Thyroid gland (tissue), 4 donors: Measurements from ENCODE around the gene BICRA.

ENCODE experiments used
- CTCF ChIP-seq, 6 experiments: fragments of 200-600 bp in 3 of 6; fragments of 450-650 bp in 3 of 6; sonication (generic) in 3 of 6; IDR thresholded peaks; one replicate each; pipeline ENCODE4 v1.5.1; 2016 to 2019; ENCODE audit warnings: antibody characterized with exemption in 6 of 6, mild to moderate bottlenecking in 2 of 6, inconsistent platforms in 1 of 6, moderate library complexity in 1 of 6
- POLR2A ChIP-seq, 2 donors: fragments of 450-650 bp; IDR thresholded peaks; one replicate each; pipeline ENCODE4 v1.6.1; 2017; ENCODE audit warnings: antibody characterized with exemption in 2 of 2, mild to moderate bottlenecking in 2 of 2, moderate library complexity in 1 of 2

GRCh38 chr19:47614559-47614958, 5.6 kb downstream of the BICRA start:
- TF ChIP-seq CTCF (IDR thresholded peaks at IDR 0.05) (no peak), POLR2A (IDR thresholded peaks at IDR 0.05) (no peak)
